Caco-2 (cell line): ENCODE measurements around the gene REL. TPM values are rescaled to one million over a fixed set of nuclear protein-coding genes. Genes with fewer than 3 reads are reported as not detected.
"Not testable (repeated sequence)": the region's sequence is repeated elsewhere in the genome, so short reads cannot be mapped to it uniquely, and the experiment has no call there.

Source experiments
- BruUV-seq: library from RNA; stranded (reverse); fragments of 400-500 nt; replicated peaks from 2 replicates; lab custom pipeline; 2021; lab: Mats Ljungman, UMichigan
- CTCF ChIA-PET: fragments of 300-600 bp; sonication (Branson Sonifier 250); formaldehyde crosslinking; loops from one replicate; lab custom pipeline; 2022; ENCODE audit warnings: antibody characterized with exemption; lab: Charles Lee
- POLR2A ChIA-PET: fragments of 300-600 bp; sonication (Branson Sonifier 250); formaldehyde crosslinking; loops from one replicate; lab custom pipeline; 2022; ENCODE audit warnings: antibody characterized with exemption; lab: Charles Lee
- DNase-seq, 2 experiments: peaks; one replicate each; pipeline versions ENCODE4 v3.0.0 to v3.0.0-alpha.2; 2020 to 2022
- H3K27me3 ChIP-seq: replicated peaks from 2 replicates; pipeline ENCODE4 v1.6.0; 2011; ENCODE audit warnings: low read length; ENCODE audit not compliant: control insufficient read depth, insufficient read depth
- H3K36me3 ChIP-seq: 2 replicates; pipeline ENCODE4 v1.5.1; 2011; ENCODE audit warnings: low read length; ENCODE audit not compliant: control insufficient read depth, insufficient read depth
- H3K4me1 ChIP-seq: fragments of 250-450 bp; sonication (Bioruptor Pico); 2 replicates; pipeline ENCODE4 v1.5.1; 2020; ENCODE audit warnings: mild to moderate bottlenecking
- H3K4me3 ChIP-seq: 2 replicates; pipeline ENCODE4 v1.5.1; 2011; ENCODE audit warnings: low read depth, mild to moderate bottlenecking, control low read depth, low read length
- H3K9me3 ChIP-seq: fragments of 250-450 bp; sonication (Bioruptor Pico); 2 replicates; pipeline ENCODE4 v1.5.1; 2020; ENCODE audit warnings: mild to moderate bottlenecking, moderate library complexity
- H3K27ac Mint-ChIP-seq: one replicate; pipeline ENCODE4 v1.8.0; 2022; ENCODE audit warnings: mixed read lengths; ENCODE audit not compliant: unreplicated experiment
- H3K27me3 Mint-ChIP-seq: one replicate; pipeline ENCODE4 v1.8.0; 2022; ENCODE audit warnings: mixed read lengths; ENCODE audit not compliant: insufficient read depth, unreplicated experiment
- H3K36me3 Mint-ChIP-seq: one replicate; pipeline ENCODE4 v1.8.0; 2022; ENCODE audit warnings: mild to moderate bottlenecking, mixed read lengths; ENCODE audit not compliant: insufficient read depth, unreplicated experiment
- H3K4me1 Mint-ChIP-seq: one replicate; pipeline ENCODE4 v1.8.0; 2022; ENCODE audit warnings: low read depth, mixed read lengths; ENCODE audit not compliant: unreplicated experiment
- H3K4me3 Mint-ChIP-seq: one replicate; pipeline ENCODE4 v1.8.0; 2022; ENCODE audit warnings: mild to moderate bottlenecking, moderate library complexity, mixed read lengths; ENCODE audit not compliant: unreplicated experiment
- H3K9me3 Mint-ChIP-seq: one replicate; pipeline ENCODE4 v1.8.0; 2022; ENCODE audit warnings: mixed read lengths; ENCODE audit not compliant: unreplicated experiment
- CTCF ChIP-seq, 2 experiments: fragments of 200-600 bp in 1 of 2; IDR thresholded peaks; 1 replicate in 1 of 2; 2 replicates in 1 of 2; pipeline versions ENCODE4 v1.5.1 to v1.8.0; 2011 to 2022; ENCODE audit warnings: antibody characterized with exemption in 1 of 2, control low read depth in 1 of 2, inconsistent platforms in 1 of 2, low read depth in 1 of 2, low read length in 1 of 2, mild to moderate bottlenecking in 1 of 2, moderate library complexity in 1 of 2; ENCODE audit not compliant: insufficient read depth in 1 of 2, severe bottlenecking in 1 of 2, unreplicated experiment in 1 of 2
- intact Hi-C: fragments of 100-400 bp; cut with micrococcal nuclease; formaldehyde crosslinking; loops from one replicate; pipeline ENCODE4 v1.10.0; 2022; ENCODE audit not compliant: unreplicated experiment
- total RNA-seq: library from RNA; stranded (reverse); gene quantifications from 2 replicates; pipeline ENCODE4 v1.2.3, GENCODE V29; 2022

REL gene
- total RNA-seq, 1 experiment from 2014 or later: 12.2 TPM

GRCh38 chr2:60888853-60889252, 7.5 kb downstream of the REL start:
- TF ChIP-seq CTCF (IDR thresholded peaks at IDR 0.05; ENCODE audit: insufficient read depth in 1 of 2, low read depth in 1 of 2, low read length in 1 of 2, severe bottlenecking in 1 of 2, unreplicated experiment in 1 of 2): no peak
- H3K4me1 Mint-ChIP-seq: peaks cover 7% of the 10 kb centered on the region
- H3K9me3 Mint-ChIP-seq: no peaks in the 10 kb centered on the region
- H3K36me3 ChIP-seq: no peaks in the 10 kb centered on the region
- no peak overlapping the region for H3K4me3 Mint-ChIP-seq
- H3K27ac Mint-ChIP-seq: no peak overlapping the region
- intact Hi-C loops: no loop called here
- DNase-seq: no peak
- CTCF ChIA-PET: no interaction called here
- H3K36me3 Mint-ChIP-seq: no peaks in the 10 kb centered on the region
- no TSS peak for BruUV-seq
- peaks cover 5% of the 10 kb centered on the region; the same call in 1 of the 2 replicates for H3K4me1 ChIP-seq
- no peaks in the 10 kb centered on the region for H3K9me3 ChIP-seq
- no peak overlapping the region for H3K4me3 ChIP-seq
- no peaks in the 10 kb centered on the region for H3K27me3 Mint-ChIP-seq
- no peaks in the 10 kb centered on the region for H3K27me3 ChIP-seq
- POLR2A ChIA-PET: no interaction called here

GRCh38 chr2:60889581-60890392, 8.4 kb downstream of the REL start:
- POLR2A ChIA-PET, intact Hi-C loops, H3K27me3 ChIP-seq, H3K4me1 ChIP-seq, H3K4me3 ChIP-seq, H3K36me3 ChIP-seq, H3K27me3 Mint-ChIP-seq, H3K4me1 Mint-ChIP-seq, H3K4me3 Mint-ChIP-seq, CTCF ChIA-PET, H3K9me3 Mint-ChIP-seq, H3K9me3 ChIP-seq, H3K36me3 Mint-ChIP-seq, BruUV-seq, DNase-seq, H3K27ac Mint-ChIP-seq: not testable (repeated sequence)

GRCh38 chr2:60890393-60890707, 9.0 kb downstream of the REL start:
- Mint-ChIP-seq H3K4me1 (no peaks in the 10 kb centered on the region), H3K27ac (no peak overlapping the region), H3K27me3 (no peaks in the 10 kb centered on the region)

More at GRCh38 chr2:60890393-60890707, 9.0 kb downstream of the REL start:
- TF ChIP-seq CTCF (IDR thresholded peaks at IDR 0.05; ENCODE audit: insufficient read depth in 1 of 2, low read depth in 1 of 2, low read length in 1 of 2, severe bottlenecking in 1 of 2, unreplicated experiment in 1 of 2): no peak
- Mint-ChIP-seq H3K9me3 (no peaks in the 10 kb centered on the region), H3K36me3 (no peaks in the 10 kb centered on the region), H3K4me3 (no peak overlapping the region)
- H3K4me1 ChIP-seq: no peaks in the 10 kb centered on the region
- H3K4me3 ChIP-seq: no peak overlapping the region
- POLR2A ChIA-PET: no interaction called here
- DNase-seq: no peak
- intact Hi-C loops: no loop called here
- H3K36me3 ChIP-seq: no peaks in the 10 kb centered on the region
- CTCF ChIA-PET: no interaction called here
- BruUV-seq: no TSS peak
- H3K9me3 ChIP-seq: no peaks in the 10 kb centered on the region
- no peaks in the 10 kb centered on the region for H3K27me3 ChIP-seq
